GM12801 (cell line): ENCODE results near the gene AK5.

ENCODE experiments used
- CTCF ChIP-seq: IDR thresholded peaks from one replicate; pipeline ENCODE4 v1.5.1; 2011; ENCODE audit warnings: control low read depth; ENCODE audit not compliant: insufficient read length; ENCODE audit errors: extremely low read depth

AK5 gene

DNA sequence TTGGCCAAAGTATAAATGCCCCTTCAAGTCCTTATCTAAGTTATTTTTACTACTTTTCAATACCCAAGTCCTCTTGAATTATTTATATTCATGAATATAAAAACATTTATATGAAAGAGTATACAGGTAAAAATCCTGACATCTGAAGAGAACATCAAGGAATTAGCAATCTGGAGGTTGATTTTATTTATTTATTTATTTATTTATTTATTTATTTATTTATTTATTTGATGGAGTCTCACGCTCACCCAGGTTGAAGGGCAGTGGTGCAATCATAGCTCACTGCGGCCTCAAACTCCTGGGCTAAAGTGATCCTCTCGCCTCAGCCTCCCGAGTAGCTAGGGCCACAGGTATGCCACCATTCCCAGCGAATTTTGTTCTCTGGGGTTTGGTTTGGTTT, 307.4 kb downstream of the AK5 start:
- TF ChIP-seq CTCF, result no peak

GRCh38 chr1:77590651-77591050, 308.8 kb downstream of the AK5 start:
- TF ChIP-seq CTCF, result no peak

DNA sequence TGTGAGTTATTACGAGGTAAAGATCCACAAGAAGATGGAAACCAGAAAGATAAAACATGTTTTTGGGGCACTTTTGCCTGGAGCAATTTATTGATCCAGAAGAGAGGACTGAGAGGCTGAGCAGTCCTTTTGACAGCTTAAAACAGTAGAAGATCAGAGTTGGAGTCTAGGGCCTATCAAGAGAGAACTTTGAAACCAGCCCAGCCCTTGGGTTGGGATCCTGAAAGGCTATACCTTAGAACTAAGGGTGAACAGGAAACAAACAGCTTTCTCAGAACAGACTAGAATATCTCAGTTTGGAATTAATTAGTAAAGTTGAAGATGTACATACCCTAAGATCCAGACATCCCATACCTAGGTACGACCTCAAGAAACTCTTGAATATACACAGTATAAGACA, 311.1 kb downstream of the AK5 start:
- TF ChIP-seq CTCF, result no peak

GRCh38 chr1:77594366-77595112, 312.7 kb downstream of the AK5 start:
- TF ChIP-seq CTCF, result no peak

- TF ChIP-seq CTCF, result no peak
These were observed 315.5 kb downstream of the AK5 start for GRCh38 chr1:77597310-77597709.

GRCh38 chr1:77605246-77606026, 323.6 kb downstream of the AK5 start:
- TF ChIP-seq CTCF, result no peak

DNA sequence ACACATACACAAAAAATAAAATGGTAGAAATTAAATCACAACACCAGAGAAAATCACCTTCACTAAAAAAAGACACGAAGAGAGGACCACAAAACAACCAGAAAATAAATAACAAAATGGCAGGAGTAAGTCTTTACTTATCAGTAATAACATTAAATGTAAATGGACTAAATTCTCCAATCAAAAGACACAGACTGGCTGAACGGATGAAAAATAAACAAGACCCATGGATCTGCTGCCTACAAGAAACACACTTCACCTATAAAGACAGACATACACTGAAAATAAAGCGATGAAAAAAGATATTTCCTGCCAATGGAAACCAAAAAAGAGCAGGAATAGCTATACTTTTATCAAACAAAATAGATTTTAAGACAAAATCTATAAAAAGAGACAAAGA, 327.1 kb downstream of the AK5 start:
- no peak for TF ChIP-seq CTCF
